NCI-H2081 treated with DMSO at 0.1 percent for 48 hours (cell line): ENCODE results near the gene LGALS3BP.

ENCODE experiments used
- DNase-seq: peaks from one replicate; lab custom pipeline; 2025; lab: John Stamatoyannopoulos, UW

Gene LGALS3BP

GRCh38 chr17:79012563-79013134 is 32.9 kb upstream of the LGALS3BP start:
- no peak for DNase-seq

GRCh38 chr17:79011451-79012147 is 31.9 kb upstream of the LGALS3BP start:
- DNase-seq, result no peak

- no peak for DNase-seq
Observed at GRCh38 chr17:79010304-79010646, 30.6 kb upstream of the LGALS3BP start.

- DNase-seq, result no peak
Observed at GRCh38 chr17:79009397-79010303, 29.9 kb upstream of the LGALS3BP start, which contains the start of gene CANT1. CANT1 (minus strand) TSS chr17:79009764; CDS start chr17:78997622, 12,142 bp downstream.

- DNase-seq, result no peak
Observed at GRCh38 chr17:79008666-79009387, 29.1 kb upstream of the LGALS3BP start.

- no peak for DNase-seq
Observed at GRCh38 chr17:79007504-79008381, 28.0 kb upstream of the LGALS3BP start.

GRCh38 chr17:79006794-79007503 is 27.2 kb upstream of the LGALS3BP start:
- no peak for DNase-seq

- no peak for DNase-seq
Observed at GRCh38 chr17:79006046-79006445, 26.3 kb upstream of the LGALS3BP start.

- DNase-seq, result peak; percentile 86
Observed at GRCh38 chr17:79005063-79005861, 25.5 kb upstream of the LGALS3BP start.

- no peak for DNase-seq
Observed at GRCh38 chr17:79003661-79004411, 24.1 kb upstream of the LGALS3BP start.

GRCh38 chr17:79002796-79003593 is 23.3 kb upstream of the LGALS3BP start:
- no peak for DNase-seq

GRCh38 chr17:79002291-79002690 is 22.6 kb upstream of the LGALS3BP start:
- DNase-seq, result no peak

GRCh38 chr17:79001190-79002020 is 21.7 kb upstream of the LGALS3BP start:
- DNase-seq, result no peak

- DNase-seq, result no peak
Observed at GRCh38 chr17:79000396-79001189, 20.9 kb upstream of the LGALS3BP start.

- no peak for DNase-seq
Observed at GRCh38 chr17:78999947-79000395, 20.2 kb upstream of the LGALS3BP start.

- DNase-seq, result no peak
Observed at GRCh38 chr17:78999056-78999768, 19.5 kb upstream of the LGALS3BP start.
